H9 (cell line): Measurements from ENCODE around the gene MLLT6. TPM values are rescaled to one million over a fixed set of nuclear protein-coding genes. Genes with fewer than 3 reads are reported as not detected.

Experiments
- DNase-seq: peaks from one replicate; pipeline ENCODE4 v3.0.0-alpha.2; 2017
- H2AFZ ChIP-seq: one replicate; pipeline ENCODE4 v1.6.1; 2013; ENCODE audit warnings: mild to moderate bottlenecking, low read length, control low read depth, moderate library complexity
- H2AK5ac ChIP-seq: 2 replicates; pipeline ENCODE4 v1.6.1; 2013; ENCODE audit warnings: low read length, control low read depth, mixed read lengths; ENCODE audit not compliant: insufficient read length
- H2BK120ac ChIP-seq: one replicate; pipeline ENCODE4 v1.6.1; 2013; ENCODE audit warnings: low read depth, mild to moderate bottlenecking, low read length, control low read depth, inconsistent platforms; ENCODE audit not compliant: poor library complexity, severe bottlenecking
- H2BK12ac ChIP-seq: 2 replicates; pipeline ENCODE4 v1.6.1; 2013; ENCODE audit warnings: low read length, control low read depth, mixed read lengths, low read depth; ENCODE audit not compliant: insufficient read length
- H2BK15ac ChIP-seq: 2 replicates; pipeline ENCODE4 v1.6.1; 2013; ENCODE audit warnings: low read depth, low read length, control low read depth
- H2BK20ac ChIP-seq: one replicate; pipeline ENCODE4 v1.6.1; 2013; ENCODE audit warnings: low read depth, mild to moderate bottlenecking, low read length, control low read depth, inconsistent platforms; ENCODE audit not compliant: poor library complexity, severe bottlenecking
- H2BK5ac ChIP-seq: 2 replicates; pipeline ENCODE4 v1.6.1; 2013; ENCODE audit warnings: low read length, control low read depth, mixed read lengths; ENCODE audit not compliant: insufficient read length
- H3K14ac ChIP-seq: 2 replicates; pipeline ENCODE4 v1.6.1; 2013; ENCODE audit warnings: low read length, control low read depth; ENCODE audit not compliant: insufficient read depth
- H3K18ac ChIP-seq: 2 replicates; pipeline ENCODE4 v1.6.1; 2013; ENCODE audit warnings: low read depth, mild to moderate bottlenecking, mixed read lengths, low read length, control low read depth; ENCODE audit not compliant: insufficient read length
- H3K23ac ChIP-seq: 2 replicates; pipeline ENCODE4 v1.6.1; 2013; ENCODE audit warnings: low read length, control low read depth, mixed read lengths, low read depth; ENCODE audit not compliant: insufficient read length
- H3K23me2 ChIP-seq: 2 replicates; pipeline ENCODE4 v1.6.1; 2013; ENCODE audit warnings: low read depth, mild to moderate bottlenecking, mixed read lengths, low read length, control low read depth; ENCODE audit not compliant: insufficient read length, poor library complexity, severe bottlenecking
- H3K27ac ChIP-seq: 2 replicates; pipeline ENCODE4 v1.5.1; 2013; ENCODE audit warnings: low read length, control low read depth, mixed read lengths, low read depth; ENCODE audit not compliant: insufficient read length
- H3K27me3 ChIP-seq: 2 replicates; pipeline ENCODE4 v1.6.1; 2013; ENCODE audit warnings: low read length, control low read depth, inconsistent platforms; ENCODE audit not compliant: insufficient read depth
- H3K4ac ChIP-seq: 2 replicates; pipeline ENCODE4 v1.6.1; 2013; ENCODE audit warnings: low read depth, mild to moderate bottlenecking, control low read depth, inconsistent platforms, low read length, moderate library complexity
- H3K4me1 ChIP-seq: 2 replicates; pipeline ENCODE4 v1.6.1; 2013; ENCODE audit warnings: low read length, control low read depth, inconsistent platforms; ENCODE audit not compliant: insufficient read depth
- H3K4me2 ChIP-seq: 2 replicates; pipeline ENCODE4 v1.6.1; 2013; ENCODE audit warnings: low read length, control low read depth, mixed read lengths; ENCODE audit not compliant: insufficient read length, insufficient read depth
- H3K56ac ChIP-seq: 2 replicates; pipeline ENCODE4 v1.6.1; 2013; ENCODE audit warnings: low read depth, mild to moderate bottlenecking, mixed read lengths, low read length, control low read depth; ENCODE audit not compliant: insufficient read length
- H3K79me1 ChIP-seq: 2 replicates; pipeline ENCODE4 v1.6.1; 2013; ENCODE audit warnings: low read depth, mild to moderate bottlenecking, moderate library complexity, low read length, control low read depth, inconsistent platforms; ENCODE audit not compliant: insufficient read depth, poor library complexity, severe bottlenecking
- H3K79me2 ChIP-seq: 2 replicates; pipeline ENCODE4 v1.6.1; 2013; ENCODE audit warnings: low read length, control low read depth, inconsistent platforms; ENCODE audit not compliant: insufficient read depth
- H3K9ac ChIP-seq: 2 replicates; pipeline ENCODE4 v1.6.1; 2013; ENCODE audit warnings: low read length, control low read depth, mixed read lengths; ENCODE audit not compliant: insufficient read length; ENCODE audit errors: extremely low read depth
- H3K9me3 ChIP-seq: one replicate; pipeline ENCODE4 v1.6.1; 2013; ENCODE audit warnings: low read depth, low read length, inconsistent platforms; ENCODE audit not compliant: control insufficient read depth
- H3T11ph ChIP-seq: one replicate; pipeline ENCODE4 v1.6.1; 2013; ENCODE audit warnings: mild to moderate bottlenecking, low read length, control low read depth, inconsistent platforms
- H4K20me1 ChIP-seq: one replicate; pipeline ENCODE4 v1.6.1; 2013; ENCODE audit not compliant: control insufficient read depth, insufficient read length, insufficient read depth
- H4K5ac ChIP-seq: 2 replicates; pipeline ENCODE4 v1.6.1; 2013; ENCODE audit warnings: low read depth, mild to moderate bottlenecking, mixed read lengths, low read length, control low read depth; ENCODE audit not compliant: insufficient read length
- H4K8ac ChIP-seq: replicated peaks from 2 replicates; pipeline ENCODE4 v1.6.1; 2013; ENCODE audit warnings: low read length, control low read depth, mixed read lengths, low read depth; ENCODE audit not compliant: insufficient read length
- H4K91ac ChIP-seq: 2 replicates; pipeline ENCODE4 v1.6.1; 2013; ENCODE audit warnings: low read depth, mild to moderate bottlenecking, moderate library complexity, mixed read lengths, low read length, control low read depth; ENCODE audit not compliant: insufficient read length
- H3K27ac Mint-ChIP-seq, 3 experiments: 2 replicates in 2 of 3; 3 replicates in 1 of 3; pipeline ENCODE4 v1.8.0; 2020 to 2021; ENCODE audit warnings: mixed read lengths in 3 of 3, mild to moderate bottlenecking in 1 of 3, moderate library complexity in 1 of 3
- H3K27me3 Mint-ChIP-seq: 2 replicates; pipeline ENCODE4 v1.8.0; 2021; ENCODE audit warnings: low read depth, mild to moderate bottlenecking, moderate library complexity, mixed read lengths
- H3K36me3 Mint-ChIP-seq, 3 experiments: 2 replicates in 2 of 3; 3 replicates in 1 of 3; pipeline ENCODE4 v1.8.0; 2020 to 2021; ENCODE audit warnings: low read depth in 3 of 3, mixed read lengths in 3 of 3; ENCODE audit not compliant: insufficient read depth in 1 of 3
- H3K4me1 Mint-ChIP-seq, 2 experiments: 2 replicates each; pipeline ENCODE4 v1.8.0; 2020; ENCODE audit warnings: mixed read lengths in 2 of 2
- H3K4me3 Mint-ChIP-seq, 2 experiments: 2 replicates in 1 of 2; 3 replicates in 1 of 2; pipeline ENCODE4 v1.8.0; 2020 to 2021; ENCODE audit warnings: mild to moderate bottlenecking in 2 of 2, mixed read lengths in 2 of 2, moderate library complexity in 1 of 2
- H3K9me3 Mint-ChIP-seq, 2 experiments: 2 replicates in 1 of 2; 3 replicates in 1 of 2; pipeline ENCODE4 v1.8.0; 2020; ENCODE audit warnings: mild to moderate bottlenecking in 2 of 2, mixed read lengths in 2 of 2, moderate library complexity in 1 of 2
- CTCF ChIP-seq: fragments of 200-600 bp; sonication (generic); conservative IDR thresholded peaks from 3 replicates; pipeline ENCODE4 v1.8.0; 2021; ENCODE audit warnings: antibody characterized with exemption, mild to moderate bottlenecking
- WGBS: extraction: QIAGEN DNeasy Blood & Tissue Kit; methylation state at CpG from one replicate; pipeline ENCODE4 v1.1.7; 2013; ENCODE audit warnings: missing lambda C conversion rate, low lambda C conversion rate, mixed read lengths; ENCODE audit not compliant: insufficient read length; ENCODE audit errors: extremely low coverage; 5-methylcytosine and 5-hydroxymethylcytosine counted together
- total RNA-seq: library from RNA; stranded (reverse); gene quantifications from 2 replicates; pipeline ENCODE4 v1.2.1, GENCODE V29; 2021

The MLLT6 gene
- total RNA-seq, 1 experiment from 2014 or later = 26.4 TPM

GRCh38 chr17:38729886-38730525 is 24.9 kb downstream of the MLLT6 start, which contains the start of gene CISD3:
CISD3 (plus strand) TSS chr17:38730341; CDS start chr17:38730359, 18 bp downstream.
- Histone ChIP-seq H2BK120ac (no peak within 1 kb of the TSS), H3K79me2 (no peaks in the 10 kb centered on the region), H3K23ac (no peak within 1 kb of the TSS), H3T11ph (no peak within 1 kb of the TSS), H4K5ac (no peak within 1 kb of the TSS), H3K79me1 (no peaks in the 10 kb centered on the region), H2BK20ac (no peak within 1 kb of the TSS), H2AFZ (no peak within 1 kb of the TSS), H3K27me3 (peaks cover 5% of the 10 kb centered on the region; the same call in 1 of the 2 replicates), H3K23me2 (peaks cover 5% of the 10 kb centered on the region), H2AK5ac (no peak within 1 kb of the TSS), H3K56ac (no peak within 1 kb of the TSS), H4K91ac (no peak within 1 kb of the TSS), H3K4me1 (peaks cover 2% of the 10 kb centered on the region; the same call in 1 of the 2 replicates), H3K4me2 (peak within 1 kb of the TSS; percentile 82), H3K9me3 (no peaks in the 10 kb centered on the region), H4K20me1 (no peaks in the 10 kb centered on the region), H3K27ac (no peak within 1 kb of the TSS), H3K14ac (peak within 1 kb of the TSS; percentile 70; the same call in 1 of the 2 replicates), H4K8ac (no peak within 1 kb of the TSS), H3K4ac (no peak within 1 kb of the TSS), H3K18ac (no peak within 1 kb of the TSS), H3K9ac (peak within 1 kb of the TSS; percentile 50), H2BK12ac (no peak within 1 kb of the TSS), H2BK5ac (no peak within 1 kb of the TSS), H2BK15ac (no peak within 1 kb of the TSS)
- peaks cover 20 to 40% of the 10 kb centered on the region in 2 experiments for H3K4me1 Mint-ChIP-seq
- H3K27me3 Mint-ChIP-seq = peaks cover 32% of the 10 kb centered on the region
- no peaks in the 10 kb centered on the region; a peak in 1 of 5 replicates for H3K9me3 Mint-ChIP-seq
- peak; percentile 63 for TF ChIP-seq CTCF
- H3K4me3 Mint-ChIP-seq = peak within 1 kb of the TSS; percentile 82 to 96
- peak within 1 kb of the TSS; percentile 76 to 83 (median 80); a peak in 6 of 7 replicates for H3K27ac Mint-ChIP-seq
- DNase-seq = peak; percentile 86
- whole genome bisulfite sequencing = no CpG with 5 or more reads among the region's 92 CpGs
- peaks cover 3 to 25% (median 24%) of the 10 kb centered on the region in 3 experiments; a peak in 6 of 7 replicates for H3K36me3 Mint-ChIP-seq
